Smooth muscle cell (in vitro differentiated cells): ENCODE results near the gene NGLY1. TPM values are rescaled to one million over a fixed set of nuclear protein-coding genes. Genes with fewer than 3 reads are reported as not detected.

ENCODE experiments used
- DNase-seq: peaks from one replicate; lab custom pipeline; 2025; ENCODE audit not compliant: unreplicated experiment; lab: John Stamatoyannopoulos, UW
- H2AFZ ChIP-seq: fragments of 200-600 bp; sonication (generic); 2 replicates; pipeline ENCODE4 v1.6.0; 2016; ENCODE audit warnings: antibody characterized with exemption, low read depth, mild to moderate bottlenecking
- H3F3A ChIP-seq: fragments of 200-600 bp; sonication (generic); 2 replicates; pipeline ENCODE4 v1.6.0; 2017; ENCODE audit warnings: antibody characterized with exemption, low read depth
- H3K27ac ChIP-seq: fragments of 200-600 bp; sonication (generic); 2 replicates; pipeline ENCODE4 v1.5.1; 2016; ENCODE audit warnings: low read depth, mild to moderate bottlenecking
- H3K27me3 ChIP-seq: fragments of 200-600 bp; sonication (generic); 2 replicates; pipeline ENCODE4 v1.6.1; 2016; ENCODE audit warnings: low read depth, mild to moderate bottlenecking
- H3K36me3 ChIP-seq: fragments of 200-600 bp; sonication (generic); 2 replicates; pipeline ENCODE4 v1.5.1; 2016; ENCODE audit warnings: low read depth
- H3K4me1 ChIP-seq: fragments of 200-600 bp; sonication (generic); 2 replicates; pipeline ENCODE4 v1.5.1; 2016; ENCODE audit warnings: low read depth
- H3K4me2 ChIP-seq: fragments of 200-600 bp; sonication (generic); 2 replicates; pipeline ENCODE4 v1.6.0; 2016; ENCODE audit warnings: mild to moderate bottlenecking
- H3K4me3 ChIP-seq: fragments of 200-600 bp; sonication (generic); 2 replicates; pipeline ENCODE4 v1.5.1; 2016; ENCODE audit warnings: mild to moderate bottlenecking
- H3K79me2 ChIP-seq: fragments of 200-600 bp; sonication (generic); 2 replicates; pipeline ENCODE4 v1.6.0; 2016; ENCODE audit warnings: low read depth, mild to moderate bottlenecking
- H3K9ac ChIP-seq: fragments of 200-600 bp; sonication (generic); 2 replicates; pipeline ENCODE4 v1.6.0; 2016; ENCODE audit warnings: low read depth
- H3K9me3 ChIP-seq: fragments of 200-600 bp; sonication (generic); replicated peaks from 2 replicates; pipeline ENCODE4 v1.5.1; 2016; ENCODE audit warnings: low read depth
- H4K20me1 ChIP-seq: fragments of 200-600 bp; sonication (generic); 2 replicates; pipeline ENCODE4 v1.6.0; 2016; ENCODE audit warnings: low read depth
- WGBS: methylation state at CpG from one replicate; pipeline ENCODE4 v1.1.7; 2016; ENCODE audit warnings: low lambda C conversion rate; 5-methylcytosine and 5-hydroxymethylcytosine counted together
- polyA plus RNA-seq: library from polyadenylated mRNA; unstranded; fragments of >200 nt; fragmentation: Nextera tagmentation; extraction: Ambion mirVana; gene quantifications from 2 replicates; pipeline ENCODE4 v1.2.1, GENCODE V29; 2016
- small RNA-seq: library from RNA; depleted of rRNA; stranded (forward); fragments of <200 nt; gene quantifications from one replicate; pipeline ENCODE3, GENCODE V24; 2014
- total RNA-seq: library from RNA; depleted of rRNA; stranded (reverse); fragments of >200 nt; gene quantifications from 2 replicates; pipeline ENCODE4 v1.2.3, GENCODE V29; 2014
- TF ChIP-seq, protein P1 (sequence below): fragments of 200-600 bp; sonication (generic); IDR thresholded peaks from 2 replicates; pipeline ENCODE4 v1.5.1; 2017; ENCODE audit warnings: borderline replicate concordance, mild to moderate bottlenecking, antibody characterized with exemption; ENCODE audit not compliant: insufficient read depth, poor library complexity, severe bottlenecking

Gene NGLY1
- total and polyA plus RNA-seq, 2 experiments from 2014 or later, result 29.0 to 35.8 TPM

DNA sequence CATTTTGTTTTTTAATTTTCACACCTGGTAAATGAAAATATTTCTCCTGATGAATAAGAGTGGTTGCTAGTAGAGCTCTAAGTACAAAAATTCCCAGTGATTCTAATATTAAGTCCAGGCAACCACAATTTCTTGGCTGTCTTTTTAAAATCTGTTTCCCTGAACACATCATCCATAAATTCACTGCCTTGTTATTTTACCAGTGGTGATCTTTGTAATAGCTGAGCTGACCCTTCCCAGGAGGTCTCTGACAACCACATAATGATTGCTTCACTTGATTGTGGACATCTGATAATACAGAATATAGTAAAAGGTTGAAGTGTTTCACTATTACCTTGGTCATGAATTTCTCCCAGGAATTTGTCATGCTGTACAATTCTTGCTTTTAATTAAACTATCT, 104.7 kb downstream of the NGLY1 start:
- H3K27ac ChIP-seq, result no peak overlapping the region
- H3K27me3 ChIP-seq, result no peaks in the 10 kb centered on the region
- TF ChIP-seq, protein P1, sequence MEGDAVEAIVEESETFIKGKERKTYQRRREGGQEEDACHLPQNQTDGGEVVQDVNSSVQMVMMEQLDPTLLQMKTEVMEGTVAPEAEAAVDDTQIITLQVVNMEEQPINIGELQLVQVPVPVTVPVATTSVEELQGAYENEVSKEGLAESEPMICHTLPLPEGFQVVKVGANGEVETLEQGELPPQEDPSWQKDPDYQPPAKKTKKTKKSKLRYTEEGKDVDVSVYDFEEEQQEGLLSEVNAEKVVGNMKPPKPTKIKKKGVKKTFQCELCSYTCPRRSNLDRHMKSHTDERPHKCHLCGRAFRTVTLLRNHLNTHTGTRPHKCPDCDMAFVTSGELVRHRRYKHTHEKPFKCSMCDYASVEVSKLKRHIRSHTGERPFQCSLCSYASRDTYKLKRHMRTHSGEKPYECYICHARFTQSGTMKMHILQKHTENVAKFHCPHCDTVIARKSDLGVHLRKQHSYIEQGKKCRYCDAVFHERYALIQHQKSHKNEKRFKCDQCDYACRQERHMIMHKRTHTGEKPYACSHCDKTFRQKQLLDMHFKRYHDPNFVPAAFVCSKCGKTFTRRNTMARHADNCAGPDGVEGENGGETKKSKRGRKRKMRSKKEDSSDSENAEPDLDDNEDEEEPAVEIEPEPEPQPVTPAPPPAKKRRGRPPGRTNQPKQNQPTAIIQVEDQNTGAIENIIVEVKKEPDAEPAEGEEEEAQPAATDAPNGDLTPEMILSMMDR, result no peak

DNA sequence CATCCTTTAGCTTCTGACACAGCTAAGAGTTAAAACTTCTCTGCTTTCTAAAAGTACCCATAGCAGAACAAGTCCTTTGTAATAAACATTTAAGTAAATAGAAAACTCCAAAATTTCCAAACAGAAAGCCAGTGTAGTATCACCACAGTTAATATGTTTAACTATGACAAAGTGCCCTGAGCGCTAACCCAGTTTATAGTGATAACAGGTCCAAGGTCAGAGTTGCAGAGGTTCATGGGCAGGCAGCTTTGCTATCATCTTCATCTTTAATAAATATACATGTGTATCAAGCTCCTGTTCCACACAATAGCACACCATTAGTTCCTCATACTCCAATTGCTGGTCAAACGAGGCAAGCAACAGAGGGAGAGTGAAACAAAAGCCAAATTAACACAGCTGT, 106.1 kb downstream of the NGLY1 start:
- Histone ChIP-seq H3K27ac (no peak overlapping the region), H3F3A (no peaks in the 10 kb centered on the region), H3K36me3 (no peaks in the 10 kb centered on the region), H3K27me3 (no peaks in the 10 kb centered on the region), H3K79me2 (no peaks in the 10 kb centered on the region), H3K4me3 (no peak overlapping the region), H3K9me3 (no peaks in the 10 kb centered on the region), H3K4me1 (no peaks in the 10 kb centered on the region), H3K4me2 (no peak overlapping the region), H3K9ac (no peak overlapping the region), H4K20me1 (no peaks in the 10 kb centered on the region), H2AFZ (no peak overlapping the region)
- 85% methylated on average over 2 of the region's 2 CpGs for WGBS
- DNase-seq, result no peak
- TF ChIP-seq, protein P1, result no peak

More for the DNA sequence above, 104.7 kb downstream of the NGLY1 start:
- Histone ChIP-seq H3K4me2 (no peak overlapping the region), H3K9me3 (no peaks in the 10 kb centered on the region), H3K4me1 (no peaks in the 10 kb centered on the region), H3F3A (no peaks in the 10 kb centered on the region), H3K79me2 (no peaks in the 10 kb centered on the region), H3K4me3 (no peak overlapping the region), H3K9ac (no peak overlapping the region), H3K36me3 (no peaks in the 10 kb centered on the region), H4K20me1 (no peaks in the 10 kb centered on the region), H2AFZ (no peak overlapping the region)
- no peak for DNase-seq

DNA sequence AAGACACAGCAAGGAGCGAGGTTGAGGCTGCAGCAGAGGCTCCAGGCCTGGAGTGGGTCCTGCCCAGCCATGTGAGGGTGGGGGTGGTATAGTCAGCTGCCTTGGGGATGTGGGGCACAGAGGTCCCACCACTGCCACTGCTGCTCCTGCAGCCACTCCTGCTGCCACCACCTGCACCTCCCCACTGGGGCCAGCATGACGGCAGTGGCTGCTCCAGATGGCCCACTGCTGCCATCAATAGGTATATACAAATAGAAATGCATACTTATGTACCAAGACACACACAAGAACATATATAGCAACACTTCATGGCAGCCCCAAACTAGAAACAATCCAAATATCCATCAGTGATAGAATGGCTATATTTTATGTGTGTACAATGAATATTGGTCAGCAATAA, 108.6 kb downstream of the NGLY1 start:
- H3K4me2 ChIP-seq, result no peak overlapping the region

DNA sequence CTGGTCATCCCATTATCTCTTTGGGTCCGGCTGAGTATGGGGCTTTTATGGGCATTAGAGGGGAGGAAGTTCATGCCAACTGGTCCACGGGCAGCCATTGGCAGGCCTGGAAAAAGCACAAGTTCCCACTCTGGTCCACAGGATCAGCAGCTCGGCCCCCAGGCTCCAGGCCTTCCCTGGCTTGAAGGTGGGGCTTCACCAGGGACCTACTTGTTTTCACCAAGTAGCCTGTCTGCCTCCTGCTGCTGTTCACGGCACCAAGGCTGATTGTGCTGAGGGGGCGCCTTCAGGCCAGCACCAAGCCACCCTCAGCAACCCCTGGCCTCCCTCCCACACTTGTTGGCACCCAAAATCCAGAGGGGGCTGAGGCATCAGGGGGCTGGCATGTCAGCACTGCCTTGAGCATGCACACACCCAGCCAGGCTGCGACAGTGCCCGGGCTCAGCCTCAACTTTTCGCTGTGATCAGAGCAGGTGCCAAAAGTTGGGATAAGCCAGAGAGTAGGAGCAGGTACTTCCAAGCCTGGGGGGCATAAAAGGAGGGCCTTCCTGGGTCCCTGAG, 109.4 kb downstream of the NGLY1 start:
- 95% methylated on average over 8 of the region's 8 CpGs for WGBS

More for the DNA sequence above, 108.6 kb downstream of the NGLY1 start:
- H3K79me2 ChIP-seq, result no peaks in the 10 kb centered on the region
- no peaks in the 10 kb centered on the region for H3K27me3 ChIP-seq
- H3K27ac ChIP-seq, result no peak overlapping the region
- H3F3A ChIP-seq, result no peaks in the 10 kb centered on the region
- no peak overlapping the region for H3K9ac ChIP-seq
- no peak overlapping the region for H2AFZ ChIP-seq
- H3K9me3 ChIP-seq, result no peaks in the 10 kb centered on the region
- no peaks in the 10 kb centered on the region for H4K20me1 ChIP-seq
- H3K36me3 ChIP-seq, result no peaks in the 10 kb centered on the region
- H3K4me1 ChIP-seq, result no peaks in the 10 kb centered on the region
- no peak overlapping the region for H3K4me3 ChIP-seq
- no peak for DNase-seq
- TF ChIP-seq, protein P1, result no peak
- 78% methylated on average over 2 of the region's 2 CpGs for WGBS

More for the DNA sequence above, 109.4 kb downstream of the NGLY1 start:
- H3F3A ChIP-seq, result no peaks in the 10 kb centered on the region
- H3K27ac ChIP-seq, result no peak overlapping the region
- no peak for DNase-seq
- H3K4me1 ChIP-seq, result no peaks in the 10 kb centered on the region
- no peaks in the 10 kb centered on the region for H4K20me1 ChIP-seq
- no peak overlapping the region for H2AFZ ChIP-seq
- TF ChIP-seq, protein P1, result no peak
- H3K27me3 ChIP-seq, result no peaks in the 10 kb centered on the region
- no peaks in the 10 kb centered on the region for H3K79me2 ChIP-seq
- no peaks in the 10 kb centered on the region for H3K9me3 ChIP-seq
- H3K36me3 ChIP-seq, result no peaks in the 10 kb centered on the region
- H3K9ac ChIP-seq, result no peak overlapping the region
- no peak overlapping the region for H3K4me2 ChIP-seq
- H3K4me3 ChIP-seq, result no peak overlapping the region

Small RNA genes lying within 50 kb of the gene (small RNA-seq; reads per million reads assigned to genes)
- not detected for gene CRIP1P2

Other genes with a start within 250 kb of the NGLY1 start
- gene TOP2B, start 118.5 kb downstream of the NGLY1 start, total RNA-seq, result 132 and 135 TPM in 2 replicates
- 60.3 and 70.2 TPM in 2 replicates for gene TOP2B, start 118.5 kb downstream of the NGLY1 start, polyA plus RNA-seq
- gene OXSM, start 6.6 kb upstream of the NGLY1 start, total RNA-seq, result 6.8 and 9.9 TPM in 2 replicates
- 7.3 and 9.1 TPM in 2 replicates for gene OXSM, start 6.6 kb upstream of the NGLY1 start, polyA plus RNA-seq